ENCODE measurements around the gene TSPYL1.

DNA sequence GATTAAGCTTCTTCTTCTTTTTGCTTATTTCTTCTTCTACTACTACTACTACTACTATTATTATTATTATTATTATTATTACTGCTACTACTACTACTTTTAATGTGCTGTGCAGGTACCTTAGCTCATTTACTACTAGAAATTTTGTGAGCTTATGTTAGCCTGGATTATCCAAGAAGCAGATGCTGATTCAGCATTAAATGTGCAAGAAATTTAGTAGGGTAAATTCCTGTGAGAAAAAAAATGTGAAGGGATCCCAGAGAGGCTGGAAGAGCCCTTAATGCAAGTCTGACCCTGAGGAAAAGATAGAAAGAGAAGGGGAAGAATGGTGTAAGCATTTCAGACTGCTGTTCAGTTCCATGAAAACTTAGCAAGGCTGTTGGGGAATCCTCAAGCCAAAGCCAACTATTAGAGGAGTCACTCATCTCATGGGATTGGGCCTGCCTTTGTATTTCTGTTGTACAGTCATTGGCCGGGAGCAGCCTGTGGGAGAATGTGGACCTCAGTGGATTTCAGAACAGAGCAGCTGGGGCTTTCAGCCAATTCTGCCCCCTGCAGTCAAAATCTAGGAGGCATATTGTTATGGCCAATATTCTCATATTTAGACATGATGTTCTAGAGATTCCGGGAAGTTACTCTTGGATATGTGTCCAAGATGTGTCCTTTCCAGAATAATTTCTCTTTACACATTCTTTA is 37.2 kb upstream of the TSPYL1 start:
- TF ChIP-seq, protein P1, sequence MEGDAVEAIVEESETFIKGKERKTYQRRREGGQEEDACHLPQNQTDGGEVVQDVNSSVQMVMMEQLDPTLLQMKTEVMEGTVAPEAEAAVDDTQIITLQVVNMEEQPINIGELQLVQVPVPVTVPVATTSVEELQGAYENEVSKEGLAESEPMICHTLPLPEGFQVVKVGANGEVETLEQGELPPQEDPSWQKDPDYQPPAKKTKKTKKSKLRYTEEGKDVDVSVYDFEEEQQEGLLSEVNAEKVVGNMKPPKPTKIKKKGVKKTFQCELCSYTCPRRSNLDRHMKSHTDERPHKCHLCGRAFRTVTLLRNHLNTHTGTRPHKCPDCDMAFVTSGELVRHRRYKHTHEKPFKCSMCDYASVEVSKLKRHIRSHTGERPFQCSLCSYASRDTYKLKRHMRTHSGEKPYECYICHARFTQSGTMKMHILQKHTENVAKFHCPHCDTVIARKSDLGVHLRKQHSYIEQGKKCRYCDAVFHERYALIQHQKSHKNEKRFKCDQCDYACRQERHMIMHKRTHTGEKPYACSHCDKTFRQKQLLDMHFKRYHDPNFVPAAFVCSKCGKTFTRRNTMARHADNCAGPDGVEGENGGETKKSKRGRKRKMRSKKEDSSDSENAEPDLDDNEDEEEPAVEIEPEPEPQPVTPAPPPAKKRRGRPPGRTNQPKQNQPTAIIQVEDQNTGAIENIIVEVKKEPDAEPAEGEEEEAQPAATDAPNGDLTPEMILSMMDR (IDR thresholded peaks at IDR 0.05): no peak
- TF ChIP-seq POLR2AphosphoS5 (IDR thresholded peaks at IDR 0.05) (no peak), POLR2A (IDR thresholded peaks at IDR 0.05) (no peak)

Data from breast epithelium (tissue), 3 donors.